Endothelial cell (in vitro differentiated cells): ENCODE data around the gene DNAJC5. TPM values are rescaled to one million over a fixed set of nuclear protein-coding genes. Genes with fewer than 3 reads are reported as not detected.
A peak's percentile ranks its signal among the peaks of the same experiment; 100 is the strongest.

Experiments used
- DNase-seq: peaks from one replicate; pipeline ENCODE4 v3.0.0; 2021; ENCODE audit warnings: low spot score
- H3K27ac Mint-ChIP-seq: one replicate; pipeline ENCODE4 v1.8.0; 2021; ENCODE audit warnings: mixed read lengths, inconsistent platforms; ENCODE audit not compliant: unreplicated experiment
- H3K27me3 Mint-ChIP-seq: one replicate; pipeline ENCODE4 v1.8.0; 2021; ENCODE audit warnings: mild to moderate bottlenecking, moderate library complexity, mixed read lengths, inconsistent platforms; ENCODE audit not compliant: unreplicated experiment
- H3K36me3 Mint-ChIP-seq: one replicate; pipeline ENCODE4 v1.8.0; 2021; ENCODE audit warnings: mild to moderate bottlenecking, low read depth, mixed read lengths, inconsistent platforms; ENCODE audit not compliant: unreplicated experiment
- H3K4me1 Mint-ChIP-seq: one replicate; pipeline ENCODE4 v1.8.0; 2021; ENCODE audit warnings: mild to moderate bottlenecking, mixed read lengths, inconsistent platforms; ENCODE audit not compliant: unreplicated experiment
- H3K4me3 Mint-ChIP-seq: one replicate; pipeline ENCODE4 v1.8.0; 2021; ENCODE audit warnings: mild to moderate bottlenecking, mixed read lengths, inconsistent platforms; ENCODE audit not compliant: unreplicated experiment
- H3K9me3 Mint-ChIP-seq: one replicate; pipeline ENCODE4 v1.8.0; 2021; ENCODE audit warnings: mixed read lengths, inconsistent platforms; ENCODE audit not compliant: unreplicated experiment
- CTCF ChIP-seq: fragments of 200-600 bp; sonication (generic); IDR thresholded peaks from one replicate; pipeline ENCODE4 v1.5.0; 2021; ENCODE audit warnings: antibody characterized with exemption; ENCODE audit not compliant: unreplicated experiment
- total RNA-seq: library from RNA; stranded (reverse); fragmentation: NEBNext Ultra II Directional; extraction: Animal tissue kit (Norgen Biotek cat#: 25700); gene quantifications from one replicate; pipeline ENCODE4 v1.2.1, GENCODE V29; 2021; ENCODE audit not compliant: unreplicated experiment

Gene DNAJC5
- total RNA-seq, 1 donor from 2014 or later, result 54.4 TPM

GRCh38 chr20:63957004-63957689 lies 62.2 kb downstream of the DNAJC5 start:
- Mint-ChIP-seq H3K36me3 (no peaks in the 10 kb centered on the region), H3K4me1 (peaks cover 11% of the 10 kb centered on the region), H3K4me3 (peak overlapping the region; percentile 47), H3K27ac (no peak overlapping the region), H3K9me3 (no peaks in the 10 kb centered on the region), H3K27me3 (peaks cover 14% of the 10 kb centered on the region)
- TF ChIP-seq CTCF, result no peak
- peak; percentile 53 for DNase-seq

GRCh38 chr20:63957690-63958441 lies 62.9 kb downstream of the DNAJC5 start:
- no peak for TF ChIP-seq CTCF
- no peak overlapping the region for H3K4me3 Mint-ChIP-seq

GRCh38 chr20:63958471-63958870 lies 63.5 kb downstream of the DNAJC5 start:
- Mint-ChIP-seq H3K27me3 (peaks cover 9% of the 10 kb centered on the region), H3K9me3 (no peaks in the 10 kb centered on the region), H3K27ac (no peak overlapping the region)

More at GRCh38 chr20:63957690-63958441, 62.9 kb downstream of the DNAJC5 start:
- no peaks in the 10 kb centered on the region for H3K9me3 Mint-ChIP-seq
- H3K36me3 Mint-ChIP-seq, result peaks cover 3% of the 10 kb centered on the region
- H3K27ac Mint-ChIP-seq, result no peak overlapping the region
- H3K4me1 Mint-ChIP-seq, result peaks cover 8% of the 10 kb centered on the region
- peaks cover 11% of the 10 kb centered on the region for H3K27me3 Mint-ChIP-seq
- DNase-seq, result no peak

DNA sequence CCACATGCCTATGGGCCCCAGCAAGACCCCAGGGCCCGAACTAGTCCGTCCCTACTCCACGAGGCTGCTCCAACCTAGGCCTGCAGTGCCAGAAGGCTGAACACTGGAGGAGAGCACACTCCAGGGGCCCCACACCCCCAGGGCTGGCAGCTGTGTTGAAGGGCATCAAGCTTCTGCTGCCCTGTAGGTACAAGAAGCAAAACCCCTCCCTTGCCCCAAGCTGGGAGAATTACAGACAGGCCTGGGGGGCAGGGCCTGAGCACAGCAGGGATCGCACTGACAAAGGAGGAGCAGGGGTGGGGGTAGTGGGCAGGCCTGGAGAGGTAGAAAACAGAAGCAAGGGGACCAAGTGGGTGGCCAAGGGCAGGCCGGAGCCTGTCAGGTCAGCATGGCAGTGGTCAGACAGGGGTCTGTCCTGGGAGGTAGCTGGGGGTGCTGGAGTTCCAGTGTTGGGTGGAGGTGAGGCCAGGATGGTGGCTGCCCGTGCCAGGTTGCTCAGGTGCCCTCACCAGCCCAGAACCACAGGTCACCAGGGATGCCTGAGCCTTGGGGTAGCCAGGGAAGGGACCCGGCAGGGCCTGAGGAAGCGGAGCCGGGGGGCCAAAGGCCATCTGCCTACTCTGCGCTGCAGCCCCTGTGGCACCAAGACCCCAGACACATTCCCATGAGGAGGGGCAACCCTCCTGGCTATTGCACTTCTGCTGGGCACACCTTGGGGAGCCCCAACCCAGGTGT lies 64.2 kb downstream of the DNAJC5 start:
- Mint-ChIP-seq H3K27me3 (peaks cover 6% of the 10 kb centered on the region), H3K4me3 (no peak overlapping the region), H3K9me3 (no peaks in the 10 kb centered on the region), H3K36me3 (peaks cover 4% of the 10 kb centered on the region), H3K27ac (no peak overlapping the region), H3K4me1 (peaks cover 3% of the 10 kb centered on the region)
- TF ChIP-seq CTCF, result no peak
- no peak for DNase-seq

More at GRCh38 chr20:63958471-63958870, 63.5 kb downstream of the DNAJC5 start:
- peaks cover 8% of the 10 kb centered on the region for H3K4me1 Mint-ChIP-seq
- H3K4me3 Mint-ChIP-seq, result no peak overlapping the region
- no peak for TF ChIP-seq CTCF
- H3K36me3 Mint-ChIP-seq, result peaks cover 4% of the 10 kb centered on the region
- DNase-seq, result no peak
